Upper lobe of left lung (tissue), 4 donors: ENCODE data around the gene RGMA.

Experiments used
- POLR2A ChIP-seq, 4 donors: fragments of 450-650 bp; IDR thresholded peaks; one replicate each; pipeline ENCODE4 v1.5.1; 2016 to 2017; ENCODE audit warnings: antibody characterized with exemption in 4 of 4, mild to moderate bottlenecking in 2 of 4
- TF ChIP-seq, protein P1 (sequence below), 6 experiments: fragments of 450-650 bp in 4 of 6; fragments of 200-600 bp in 2 of 6; sonication (generic) in 2 of 6; IDR thresholded peaks; one replicate each; pipeline ENCODE4 v1.5.1; 2016 to 2019; ENCODE audit warnings: antibody characterized with exemption in 6 of 6

DNA sequence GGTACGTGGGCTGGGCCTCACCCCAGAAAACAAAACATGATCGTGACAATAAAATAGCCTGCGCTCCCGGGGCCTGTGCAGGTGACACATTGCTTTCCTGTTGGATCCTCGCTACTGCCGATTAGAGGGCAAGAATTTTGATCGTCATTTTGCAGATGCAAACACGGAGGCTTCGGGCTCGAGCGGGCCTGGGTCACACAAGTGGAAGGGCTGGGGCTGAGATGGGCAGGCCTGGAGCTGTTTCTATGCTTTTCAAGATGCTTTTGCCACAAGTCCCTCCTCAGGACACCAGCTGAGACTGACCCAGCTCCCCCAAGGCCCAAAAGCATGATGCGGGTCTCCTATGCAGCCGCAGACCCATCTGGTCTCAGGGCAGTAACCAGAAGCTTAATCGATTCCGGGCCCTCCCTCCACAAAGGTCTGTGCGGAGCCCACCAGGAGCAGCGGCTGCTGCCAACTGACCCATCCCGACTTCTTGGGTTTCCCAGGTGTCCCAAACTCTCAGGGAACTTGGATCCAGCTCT lies 30.0 kb downstream of the RGMA start:
- TF ChIP-seq, protein P1, sequence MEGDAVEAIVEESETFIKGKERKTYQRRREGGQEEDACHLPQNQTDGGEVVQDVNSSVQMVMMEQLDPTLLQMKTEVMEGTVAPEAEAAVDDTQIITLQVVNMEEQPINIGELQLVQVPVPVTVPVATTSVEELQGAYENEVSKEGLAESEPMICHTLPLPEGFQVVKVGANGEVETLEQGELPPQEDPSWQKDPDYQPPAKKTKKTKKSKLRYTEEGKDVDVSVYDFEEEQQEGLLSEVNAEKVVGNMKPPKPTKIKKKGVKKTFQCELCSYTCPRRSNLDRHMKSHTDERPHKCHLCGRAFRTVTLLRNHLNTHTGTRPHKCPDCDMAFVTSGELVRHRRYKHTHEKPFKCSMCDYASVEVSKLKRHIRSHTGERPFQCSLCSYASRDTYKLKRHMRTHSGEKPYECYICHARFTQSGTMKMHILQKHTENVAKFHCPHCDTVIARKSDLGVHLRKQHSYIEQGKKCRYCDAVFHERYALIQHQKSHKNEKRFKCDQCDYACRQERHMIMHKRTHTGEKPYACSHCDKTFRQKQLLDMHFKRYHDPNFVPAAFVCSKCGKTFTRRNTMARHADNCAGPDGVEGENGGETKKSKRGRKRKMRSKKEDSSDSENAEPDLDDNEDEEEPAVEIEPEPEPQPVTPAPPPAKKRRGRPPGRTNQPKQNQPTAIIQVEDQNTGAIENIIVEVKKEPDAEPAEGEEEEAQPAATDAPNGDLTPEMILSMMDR (IDR thresholded peaks at IDR 0.05): no peak
- no peak for TF ChIP-seq POLR2A (IDR thresholded peaks at IDR 0.05)
